NCI-H1092 (cell line): ENCODE results near the gene CLCNKB.
A peak's percentile ranks its signal among the peaks of the same experiment; 100 is the strongest.

Source experiments
- DNase-seq: peaks from one replicate; lab custom pipeline; 2025; lab: John Stamatoyannopoulos, UW

CLCNKB gene

DNA sequence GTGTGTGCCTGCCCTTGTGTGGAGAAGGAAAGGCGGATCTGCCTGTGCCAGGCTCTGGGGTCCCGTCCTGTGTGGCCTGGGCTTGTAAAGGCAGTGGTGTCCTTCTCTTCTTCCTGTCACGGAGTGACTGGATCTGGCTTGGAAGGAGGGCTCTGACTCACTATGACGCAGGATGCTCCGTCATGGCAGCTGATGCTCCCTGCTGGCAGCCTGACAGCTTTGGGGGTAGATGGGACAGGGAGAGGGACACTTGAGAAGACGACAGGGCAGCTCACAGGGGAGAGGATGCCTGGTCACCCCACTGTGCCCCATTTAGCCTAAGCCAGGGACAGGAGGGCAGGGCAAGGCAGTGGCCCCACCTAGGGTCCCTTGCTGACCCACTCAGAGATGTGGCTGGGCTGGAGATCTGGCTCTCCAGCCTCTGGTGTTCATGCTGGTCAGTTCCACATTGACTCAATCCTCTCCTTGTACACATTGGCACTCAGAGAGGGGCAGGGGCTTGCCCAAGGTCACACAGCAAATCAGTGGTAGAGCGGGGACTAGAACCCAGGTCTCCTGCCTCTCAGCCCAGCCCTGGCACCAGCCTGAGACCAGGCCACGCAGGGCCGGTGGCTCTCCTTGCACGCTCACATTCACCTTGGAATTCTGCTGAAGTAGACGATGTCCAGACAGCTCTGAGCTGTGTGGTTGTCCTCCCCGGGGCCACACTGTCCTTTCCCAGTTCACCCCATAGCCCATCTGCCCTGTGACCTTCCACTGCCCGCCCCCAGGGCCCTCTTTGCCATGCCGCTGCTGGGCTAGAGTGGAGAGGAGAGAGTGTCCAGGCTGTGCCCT lies 32.7 kb downstream of the CLCNKB start:
- no peak for DNase-seq

- no peak for DNase-seq
Measured at GRCh38 chr1:16076865-16077238, 33.3 kb downstream of the CLCNKB start.

GRCh38 chr1:16077406-16078245 lies 34.0 kb downstream of the CLCNKB start:
- no peak for DNase-seq

DNA sequence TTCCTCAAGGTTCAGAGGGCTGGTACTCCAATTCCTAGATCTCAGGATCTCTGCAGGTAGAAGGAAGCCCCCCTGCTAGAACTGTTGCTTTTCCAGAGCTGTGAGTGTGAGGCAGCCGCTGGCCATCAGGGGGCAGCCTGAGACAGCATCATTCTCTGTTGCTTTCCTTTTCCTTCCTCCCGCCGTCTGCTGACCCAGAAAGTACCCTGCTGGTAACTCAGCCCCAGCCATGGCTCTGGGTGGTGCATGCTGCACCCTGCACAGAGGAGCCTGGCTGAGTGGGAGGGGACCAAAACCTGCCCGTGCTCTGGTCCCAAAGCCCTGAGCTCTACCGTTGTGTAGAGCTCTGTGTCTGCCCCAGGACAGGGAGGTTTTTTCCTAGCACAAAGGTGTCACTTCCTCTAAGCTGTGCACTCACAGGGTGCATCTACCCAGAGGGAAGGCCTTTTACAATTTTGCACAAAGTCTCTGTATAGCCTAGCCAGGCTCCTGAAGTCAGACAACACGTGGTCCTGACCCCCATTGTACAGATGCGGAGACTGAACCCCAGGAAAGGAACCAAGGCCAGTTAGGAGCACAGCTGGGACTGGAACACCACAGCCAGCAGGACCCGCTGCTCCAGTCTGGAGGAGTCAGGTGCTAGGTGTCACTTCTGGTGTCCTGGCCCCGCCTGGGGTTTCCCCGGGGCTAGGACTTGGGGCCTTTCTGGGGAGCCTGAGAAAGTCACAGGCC lies 35.5 kb downstream of the CLCNKB start:
- peak; percentile 68 for DNase-seq

DNA sequence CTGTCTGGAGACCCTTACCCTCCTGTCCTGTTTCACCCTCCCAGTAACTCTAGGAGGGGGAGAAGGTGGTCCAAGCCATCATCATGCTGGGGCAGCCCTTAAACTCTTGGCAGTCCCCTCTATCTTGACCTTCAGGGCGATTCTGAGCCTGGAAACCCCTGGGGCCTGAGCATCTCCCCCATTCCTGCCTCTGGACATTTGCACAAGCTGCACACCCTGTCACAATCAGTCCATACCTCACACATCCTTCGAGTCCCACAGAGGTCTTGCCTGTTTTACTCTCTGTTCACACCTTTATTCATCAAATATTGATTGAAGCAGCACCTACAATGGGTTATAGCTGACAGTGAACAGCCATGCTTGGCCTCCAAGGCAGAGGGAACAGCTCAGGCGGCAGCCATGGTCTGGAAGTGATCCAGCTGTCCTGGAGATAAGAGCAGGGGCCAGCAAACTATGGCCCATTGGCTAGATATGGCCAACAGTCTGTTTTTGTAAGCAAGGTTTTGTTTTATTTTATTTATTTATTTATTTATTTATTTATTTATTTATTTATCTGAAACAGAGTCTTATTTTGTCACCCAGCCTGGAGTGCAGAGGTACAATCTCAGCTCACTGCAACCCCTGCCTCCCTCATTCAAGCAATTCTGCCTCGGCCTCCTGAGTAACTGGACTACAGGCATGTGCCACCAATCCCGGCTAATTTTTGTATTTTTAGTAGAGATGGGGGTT lies 37.0 kb downstream of the CLCNKB start:
- no peak for DNase-seq

DNA sequence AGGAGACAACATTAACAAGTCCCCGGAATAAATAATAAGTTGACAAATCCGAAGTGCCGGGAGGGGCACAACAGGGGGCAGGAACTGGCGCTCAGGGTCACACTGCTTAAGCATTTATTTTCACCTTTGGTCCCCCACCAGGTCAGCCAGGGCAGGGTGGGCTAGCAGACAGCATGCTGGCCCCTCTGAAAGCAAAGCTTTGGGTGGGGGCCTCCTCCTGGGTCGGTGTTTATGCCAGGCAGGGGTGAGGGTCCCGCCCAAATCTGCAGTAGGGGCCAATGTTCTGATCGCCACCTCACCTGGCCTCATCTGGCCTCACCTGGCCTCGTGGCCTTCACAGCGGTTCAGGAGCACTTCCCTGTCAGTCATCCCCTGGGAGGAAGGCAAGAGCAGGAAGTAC lies 38.1 kb downstream of the CLCNKB start:
- no peak for DNase-seq

DNA sequence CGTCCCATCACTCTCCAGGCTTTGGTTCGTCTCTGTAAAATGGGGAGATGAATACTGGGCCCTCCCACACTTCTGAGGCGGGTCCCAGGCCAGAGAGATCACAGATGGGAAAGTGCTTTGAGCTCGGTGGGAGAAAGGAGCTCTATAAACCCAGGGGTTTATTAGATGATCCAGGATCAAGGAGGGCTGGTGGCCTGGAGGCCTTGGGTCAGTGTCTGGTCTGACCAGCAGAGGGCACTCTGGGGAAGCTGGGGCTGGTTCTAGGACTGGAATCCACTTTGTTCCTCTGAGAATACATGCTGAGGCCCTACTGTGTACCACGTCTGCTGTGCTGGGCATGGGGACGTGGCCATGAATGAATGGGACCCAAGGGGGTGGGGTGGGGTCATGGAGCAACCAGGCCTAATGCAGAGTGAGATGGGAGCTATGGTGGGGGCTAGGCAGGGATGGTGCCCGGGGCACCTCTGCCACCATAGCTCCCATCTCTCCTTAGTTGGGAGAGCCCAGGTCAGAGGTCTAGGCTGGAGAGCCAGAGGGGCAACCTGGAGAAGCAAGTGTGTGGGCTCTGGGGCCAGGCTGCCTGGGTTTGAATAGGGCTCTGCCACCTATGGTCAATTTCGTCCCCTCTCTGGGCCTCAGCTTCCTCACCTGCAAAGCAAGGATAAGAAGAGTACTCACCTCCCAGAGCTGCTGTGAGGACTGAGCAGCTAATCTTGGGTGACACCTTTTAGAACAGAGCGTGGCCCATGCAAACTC lies 38.9 kb downstream of the CLCNKB start:
- no peak for DNase-seq

DNA sequence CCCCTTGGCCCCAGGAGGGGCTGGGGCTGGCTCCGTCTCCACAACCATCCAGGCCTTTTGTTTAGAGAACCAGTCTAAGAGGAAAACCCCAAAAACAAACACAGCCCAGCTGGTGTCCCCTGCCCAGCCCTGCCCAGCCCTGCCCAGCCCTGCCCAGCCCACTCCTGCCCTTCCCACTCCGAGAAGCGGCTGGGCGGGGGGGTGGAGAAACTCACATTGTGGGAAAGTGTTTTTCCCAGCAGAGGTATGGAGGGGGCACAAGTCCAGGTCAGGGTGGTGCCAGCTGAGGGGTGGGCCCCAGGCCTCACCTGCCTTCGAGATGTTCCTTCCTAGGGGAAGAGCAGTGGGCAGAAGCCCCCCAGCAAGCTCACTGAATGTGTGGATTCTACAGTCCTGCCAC lies 39.9 kb downstream of the CLCNKB start:
- no peak for DNase-seq

GRCh38 chr1:16085522-16085921 lies 41.9 kb downstream of the CLCNKB start:
- DNase-seq, result no peak

- no peak for DNase-seq
Measured at GRCh38 chr1:16087733-16088132, 44.2 kb downstream of the CLCNKB start.

- DNase-seq, result no peak
Measured at GRCh38 chr1:16088351-16088911, 44.8 kb downstream of the CLCNKB start.

DNA sequence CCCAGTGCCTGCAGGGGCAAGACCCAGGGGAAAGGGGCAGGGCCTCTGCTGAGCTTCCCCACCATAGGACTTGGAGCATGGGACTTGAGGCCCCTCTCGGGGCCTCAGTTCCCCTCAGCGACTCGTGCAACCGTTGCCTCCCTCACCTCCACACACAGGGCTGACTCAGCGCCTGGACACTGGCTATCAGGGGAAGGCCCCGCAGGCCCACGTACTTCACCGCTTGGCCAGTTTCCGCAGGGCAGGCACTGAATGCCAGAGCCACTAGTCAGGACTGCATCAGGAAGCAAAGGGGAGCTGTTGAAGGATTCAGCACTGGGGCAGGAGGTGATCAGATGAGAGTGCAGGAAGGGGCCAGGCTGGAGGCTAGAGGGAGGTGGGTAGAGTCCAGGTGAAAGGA lies 45.4 kb downstream of the CLCNKB start:
- DNase-seq, result no peak

DNA sequence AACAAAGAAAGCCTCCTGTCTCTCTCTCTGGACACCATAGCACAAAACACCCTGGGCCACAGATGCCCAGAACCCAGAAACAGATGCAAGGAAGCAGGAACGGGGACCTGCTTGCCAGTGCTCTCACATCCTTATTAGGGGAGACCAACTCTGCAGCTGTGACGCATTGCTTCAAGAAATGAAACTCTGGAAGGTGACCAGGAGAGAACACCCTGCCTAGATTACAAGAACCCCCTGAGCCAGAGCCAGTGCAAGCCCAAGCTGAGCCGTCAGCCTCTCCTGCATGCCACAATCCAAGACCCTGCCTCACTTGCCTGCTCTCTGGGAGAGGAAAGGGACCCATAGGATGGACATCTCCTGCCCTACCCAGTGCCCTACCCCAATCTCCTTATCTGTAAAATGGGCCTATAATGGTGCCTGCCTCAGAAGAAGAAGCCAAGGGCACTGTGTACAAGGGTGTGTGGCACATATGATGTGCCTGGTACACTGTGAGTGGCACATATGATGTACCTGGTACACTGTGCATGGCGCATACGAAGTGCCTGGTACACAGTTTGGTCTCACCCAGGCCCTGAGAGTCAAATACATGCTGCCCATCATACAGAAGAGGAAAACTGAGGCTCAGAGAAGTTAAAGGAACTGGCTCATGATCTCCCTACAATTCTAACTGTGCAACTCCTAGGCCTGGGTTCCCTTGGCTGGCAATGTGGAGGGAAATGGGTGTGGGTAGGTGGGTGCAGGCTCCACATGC lies 46.7 kb downstream of the CLCNKB start:
- no peak for DNase-seq

GRCh38 chr1:16091296-16091695 lies 47.7 kb downstream of the CLCNKB start:
- no peak for DNase-seq

DNA sequence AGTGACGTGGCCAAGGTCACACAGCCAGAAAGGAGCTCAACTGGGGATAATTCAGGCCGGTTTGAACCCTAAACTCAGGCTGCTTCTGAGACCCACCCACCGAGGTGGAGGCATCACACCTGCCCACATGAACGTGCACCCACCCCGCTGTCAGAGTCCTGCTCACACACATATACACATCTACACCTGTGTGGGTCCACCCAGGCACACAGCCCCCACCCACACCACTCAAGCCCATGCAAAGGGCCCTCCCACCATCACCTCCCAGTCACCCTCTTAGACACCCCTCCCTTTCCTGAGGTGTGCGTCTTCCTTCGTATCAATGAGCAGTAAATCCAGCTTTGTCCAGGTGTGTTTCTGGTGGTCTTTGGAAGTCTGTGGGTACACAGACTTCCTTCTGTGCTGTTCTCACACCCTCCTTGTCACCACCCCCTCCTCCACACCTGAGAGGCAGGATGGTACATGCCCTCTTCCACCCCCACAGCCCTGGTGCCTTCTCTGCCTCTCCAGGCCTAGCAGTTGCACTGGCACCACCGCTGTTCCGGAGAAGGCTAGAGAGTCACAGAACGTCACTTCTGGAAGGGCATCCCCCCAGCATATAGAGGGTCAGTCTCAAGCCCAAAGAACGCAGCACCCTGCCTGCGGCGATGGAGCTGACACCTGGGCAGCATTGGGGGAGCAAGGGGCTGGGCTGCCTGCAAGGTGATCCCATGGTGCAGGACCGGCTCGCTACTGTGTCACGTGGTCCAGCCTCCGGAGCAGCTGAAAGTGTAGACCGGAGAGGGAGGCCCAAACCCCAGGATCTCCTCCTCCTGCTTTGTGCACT lies 48.7 kb downstream of the CLCNKB start:
- DNase-seq, result no peak

DNA sequence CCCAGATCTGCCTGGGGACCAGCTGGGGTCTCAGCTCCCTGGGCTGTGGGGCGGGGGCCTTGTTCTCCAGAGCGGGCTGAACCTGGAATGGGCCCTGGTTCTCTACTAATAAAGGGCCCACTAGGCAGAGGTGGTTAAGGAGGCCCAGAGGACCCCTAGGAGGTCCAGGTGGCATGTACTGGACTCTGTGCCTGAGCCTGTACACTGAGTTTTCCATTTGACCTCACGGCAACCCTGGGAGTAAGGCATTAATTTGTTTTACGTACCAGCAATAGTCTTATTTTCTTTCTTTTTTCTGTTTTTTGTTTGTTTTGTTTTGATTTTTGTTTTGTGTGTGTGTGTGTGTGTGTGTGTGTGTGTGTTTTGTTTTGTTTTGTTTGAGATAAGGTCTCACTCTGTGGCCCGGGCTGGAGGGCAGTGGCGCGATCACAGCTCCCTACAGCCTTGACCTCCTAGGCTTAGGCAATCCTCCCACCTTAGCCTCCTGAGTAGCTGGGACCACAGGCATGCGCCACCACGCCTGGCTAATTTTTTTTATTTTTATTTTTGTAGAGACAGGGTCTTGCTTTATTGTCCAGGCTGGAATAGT lies 49.4 kb downstream of the CLCNKB start:
- no peak for DNase-seq

- no peak for DNase-seq
Measured at GRCh38 chr1:16093611-16094010, 50.0 kb downstream of the CLCNKB start.

DNA sequence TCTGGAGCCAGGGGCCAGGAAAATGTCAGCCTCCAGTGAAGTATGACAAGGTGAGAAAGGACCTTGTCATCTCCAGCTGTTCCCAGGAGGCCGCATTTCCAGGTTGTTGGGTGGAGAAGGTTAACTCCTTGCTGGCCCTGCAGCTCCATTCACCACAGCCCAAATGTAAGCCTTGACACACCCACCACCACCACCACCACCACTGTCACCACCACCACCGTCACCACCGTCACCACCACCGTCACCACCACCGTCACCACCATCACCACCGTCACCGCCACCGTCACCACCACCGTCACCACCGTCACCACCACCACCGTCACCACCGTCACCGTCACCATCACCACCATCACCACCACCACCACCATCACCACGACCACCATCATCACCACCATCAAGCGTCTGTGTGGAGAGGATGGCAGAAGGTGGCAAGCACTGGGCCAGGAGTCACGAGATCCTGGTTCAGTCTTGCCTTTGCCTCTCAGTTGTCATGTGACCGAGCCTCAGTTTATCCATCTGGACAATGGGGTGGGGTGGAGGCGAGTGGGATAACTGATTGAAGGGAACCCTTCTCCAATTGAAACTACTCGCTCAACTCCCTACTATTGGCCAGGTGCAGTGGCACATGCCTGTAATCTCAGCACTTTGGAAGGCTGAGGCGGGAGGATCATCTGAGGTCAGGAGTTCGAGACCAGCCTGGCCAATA lies 51.0 kb downstream of the CLCNKB start:
- no peak for DNase-seq
